Measurements from ENCODE around the gene POPDC3. TPM values are rescaled to one million over a fixed set of nuclear protein-coding genes. Genes with fewer than 3 reads are reported as not detected.

Gene POPDC3
- total and polyA plus RNA-seq, 2 experiments from 2014 or later, result 0.93 to 1.5 TPM

- no peak overlapping the region for H3K4me2 ChIP-seq
Observed at GRCh38 chr6:105214668-105215067, 34.9 kb upstream of the POPDC3 start.

GRCh38 chr6:105213272-105213671, 33.5 kb upstream of the POPDC3 start:
- TF ChIP-seq EZH2 (IDR thresholded peaks at IDR 0.05; ENCODE audit: borderline replicate concordance) (no peak), CTCF (IDR thresholded peaks at IDR 0.05; ENCODE audit: poor library complexity) (no peak), EZH2phosphoT487 (IDR thresholded peaks at IDR 0.05; ENCODE audit: low read depth, severe bottlenecking, unreplicated experiment) (no peak)
- H3K9me2 ChIP-seq (replicated peaks; ENCODE audit: insufficient read depth), result no peaks in the 10 kb centered on the region
- no peak overlapping the region for H3K27ac ChIP-seq
- no peaks in the 10 kb centered on the region for H3K36me3 ChIP-seq (replicated peaks; ENCODE audit: insufficient read depth, low read depth)
- no peaks in the 10 kb centered on the region for H3K4me1 ChIP-seq (ENCODE audit: insufficient read depth)
- no peak overlapping the region for H2AFZ ChIP-seq
- no peak overlapping the region for H3K4me3 ChIP-seq
- no peaks in the 10 kb centered on the region for H3K27me3 ChIP-seq
- no peaks in the 10 kb centered on the region for H4K20me1 ChIP-seq (ENCODE audit: insufficient read depth, poor library complexity, severe bottlenecking)
- H3K79me2 ChIP-seq, result no peaks in the 10 kb centered on the region
- H3K9me3 ChIP-seq (ENCODE audit: low read depth), result no peaks in the 10 kb centered on the region
- no peak overlapping the region for H3K4me2 ChIP-seq
- no peak for DNase-seq (ENCODE audit: low spot score)

More at GRCh38 chr6:105214668-105215067, 34.9 kb upstream of the POPDC3 start:
- TF ChIP-seq EZH2 (IDR thresholded peaks at IDR 0.05; ENCODE audit: borderline replicate concordance) (no peak), EZH2phosphoT487 (IDR thresholded peaks at IDR 0.05; ENCODE audit: low read depth, severe bottlenecking, unreplicated experiment) (no peak), CTCF (IDR thresholded peaks at IDR 0.05; ENCODE audit: poor library complexity) (no peak)
- no peaks in the 10 kb centered on the region for H3K9me2 ChIP-seq (replicated peaks; ENCODE audit: insufficient read depth)
- H3K36me3 ChIP-seq (replicated peaks; ENCODE audit: insufficient read depth, low read depth), result no peaks in the 10 kb centered on the region
- no peaks in the 10 kb centered on the region for H3K27me3 ChIP-seq
- no peak overlapping the region for H3K4me3 ChIP-seq
- no peak for DNase-seq (ENCODE audit: low spot score)
- no peaks in the 10 kb centered on the region for H4K20me1 ChIP-seq (ENCODE audit: insufficient read depth, poor library complexity, severe bottlenecking)
- H3K27ac ChIP-seq, result no peak overlapping the region
- H3K9me3 ChIP-seq (ENCODE audit: low read depth), result no peaks in the 10 kb centered on the region
- no peaks in the 10 kb centered on the region for H3K4me1 ChIP-seq (ENCODE audit: insufficient read depth)
- H3K79me2 ChIP-seq, result no peaks in the 10 kb centered on the region
- H2AFZ ChIP-seq, result no peak overlapping the region

GRCh38 chr6:105212587-105212986, 32.8 kb upstream of the POPDC3 start:
- no peak for DNase-seq (ENCODE audit: low spot score)
- H3K4me3 ChIP-seq, result no peak overlapping the region
- no peaks in the 10 kb centered on the region for H3K36me3 ChIP-seq (replicated peaks; ENCODE audit: insufficient read depth, low read depth)
- no peak overlapping the region for H3K4me2 ChIP-seq
- no peak overlapping the region for H2AFZ ChIP-seq
- no peaks in the 10 kb centered on the region for H3K27me3 ChIP-seq
- H3K79me2 ChIP-seq, result no peaks in the 10 kb centered on the region
- H3K9me2 ChIP-seq (replicated peaks; ENCODE audit: insufficient read depth), result no peaks in the 10 kb centered on the region
- no peak for TF ChIP-seq CTCF (IDR thresholded peaks at IDR 0.05; ENCODE audit: poor library complexity)
- TF ChIP-seq EZH2phosphoT487 (IDR thresholded peaks at IDR 0.05; ENCODE audit: low read depth, severe bottlenecking, unreplicated experiment), result no peak
- no peak for TF ChIP-seq EZH2 (IDR thresholded peaks at IDR 0.05; ENCODE audit: borderline replicate concordance)
- no peaks in the 10 kb centered on the region for H4K20me1 ChIP-seq (ENCODE audit: insufficient read depth, poor library complexity, severe bottlenecking)
- no peak overlapping the region for H3K27ac ChIP-seq
- no peaks in the 10 kb centered on the region for H3K9me3 ChIP-seq (ENCODE audit: low read depth)
- WGBS (ENCODE audit: low lambda C conversion rate, missing lambda C conversion rate), result 95% methylated on average over 1 of the region's 1 CpG
- no peaks in the 10 kb centered on the region for H3K4me1 ChIP-seq (ENCODE audit: insufficient read depth)

GRCh38 chr6:105211831-105212230, 32.0 kb upstream of the POPDC3 start:
- TF ChIP-seq EZH2phosphoT487 (IDR thresholded peaks at IDR 0.05; ENCODE audit: low read depth, severe bottlenecking, unreplicated experiment) (no peak), CTCF (IDR thresholded peaks at IDR 0.05; ENCODE audit: poor library complexity) (no peak), EZH2 (IDR thresholded peaks at IDR 0.05; ENCODE audit: borderline replicate concordance) (no peak)
- no peaks in the 10 kb centered on the region for H3K4me1 ChIP-seq (ENCODE audit: insufficient read depth)
- no peak overlapping the region for H3K27ac ChIP-seq
- no peaks in the 10 kb centered on the region for H3K9me3 ChIP-seq (ENCODE audit: low read depth)
- no peaks in the 10 kb centered on the region for H3K79me2 ChIP-seq
- no peaks in the 10 kb centered on the region for H3K27me3 ChIP-seq
- no peaks in the 10 kb centered on the region for H3K36me3 ChIP-seq (replicated peaks; ENCODE audit: insufficient read depth, low read depth)
- H3K4me3 ChIP-seq, result no peak overlapping the region
- H3K9me2 ChIP-seq (replicated peaks; ENCODE audit: insufficient read depth), result no peaks in the 10 kb centered on the region
- no peak overlapping the region for H3K4me2 ChIP-seq
- no peak overlapping the region for H2AFZ ChIP-seq
- WGBS (ENCODE audit: low lambda C conversion rate, missing lambda C conversion rate), result 100% methylated on average over 3 of the region's 3 CpGs
- no peaks in the 10 kb centered on the region for H4K20me1 ChIP-seq (ENCODE audit: insufficient read depth, poor library complexity, severe bottlenecking)
- no peak for DNase-seq (ENCODE audit: low spot score)
